HepG2 (cell line): ENCODE data around the gene PNPLA3. TPM values are rescaled to one million over a fixed set of nuclear protein-coding genes. Genes with fewer than 3 reads are reported as not detected.
A peak's percentile ranks its signal among the peaks of the same experiment; 100 is the strongest.

ENCODE experiments used
- ARNTL ChIP-seq: sonication (generic); formaldehyde crosslinking; IDR thresholded peaks from 2 replicates; pipeline ENCODE4 v1.4.0; 2020; ENCODE audit warnings: mild to moderate bottlenecking, missing genetic modification reagents
- ELF4 ChIP-seq: sonication (generic); formaldehyde crosslinking; IDR thresholded peaks from 2 replicates; pipeline ENCODE4 v1.5.0; 2020; ENCODE audit warnings: missing genetic modification reagents, mild to moderate bottlenecking, moderate library complexity, borderline replicate concordance
- HDAC6 ChIP-seq: fragments of 200-600 bp; sonication (generic); IDR thresholded peaks from 2 replicates; pipeline ENCODE4 v1.7.0; 2017; ENCODE audit warnings: mild to moderate bottlenecking, antibody characterized with exemption, low read length, low read depth
- HIVEP1 ChIP-seq: sonication (generic); formaldehyde crosslinking; IDR thresholded peaks from 2 replicates; pipeline ENCODE4 v1.4.0; 2020; ENCODE audit warnings: mild to moderate bottlenecking, missing genetic modification reagents
- HNF4G ChIP-seq, 2 experiments: sonication (generic) in 1 of 2; formaldehyde crosslinking in 1 of 2; IDR thresholded peaks; 2 replicates each; pipeline versions ENCODE4 v1.4.0 to v1.6.1; 2011 to 2020; ENCODE audit warnings: borderline replicate concordance in 2 of 2, low read depth in 2 of 2, mild to moderate bottlenecking in 2 of 2, low read length in 1 of 2, missing genetic modification reagents in 1 of 2, moderate library complexity in 1 of 2
- IRF2 ChIP-seq: IDR thresholded peaks from 2 replicates; pipeline ENCODE4 v1.6.1; 2018; ENCODE audit warnings: missing genetic modification reagents, missing compliant biosample characterization
- KDM5B ChIP-seq: sonication (generic); formaldehyde crosslinking; IDR thresholded peaks from 2 replicates; pipeline ENCODE4 v1.4.0; 2020; ENCODE audit warnings: missing genetic modification reagents, mild to moderate bottlenecking, borderline replicate concordance
- SYNCRIP ChIP-seq: fragments of 200-400 bp; formaldehyde crosslinking; IDR thresholded peaks from 2 replicates; pipeline ENCODE4 v1.6.1; 2018; ENCODE audit warnings: mild to moderate bottlenecking, low read depth, low read length; ENCODE audit not compliant: insufficient read depth
- ZBTB38 ChIP-seq: sonication (generic); formaldehyde crosslinking; IDR thresholded peaks from 2 replicates; pipeline ENCODE4 v1.5.1; 2020; ENCODE audit warnings: mild to moderate bottlenecking, missing genetic modification reagents
- ZNF142 ChIP-seq: sonication (generic); formaldehyde crosslinking; IDR thresholded peaks from 2 replicates; pipeline ENCODE4 v1.4.0; 2020; ENCODE audit warnings: missing genetic modification reagents
- ZNF761 ChIP-seq: sonication (generic); formaldehyde crosslinking; conservative IDR thresholded peaks from 2 replicates; pipeline ENCODE4 v1.4.0; 2020; ENCODE audit warnings: mild to moderate bottlenecking, missing genetic modification reagents
- ZNF781 ChIP-seq: sonication (generic); formaldehyde crosslinking; IDR thresholded peaks from 2 replicates; pipeline ENCODE4 v1.5.1; 2020; ENCODE audit warnings: borderline replicate concordance, mild to moderate bottlenecking, missing genetic modification reagents; ENCODE audit errors: not compliant biosample characterization
- ZNF879 ChIP-seq: sonication (generic); formaldehyde crosslinking; IDR thresholded peaks from 2 replicates; pipeline ENCODE4 v1.8.1; 2023; ENCODE audit warnings: missing genetic modification reagents
- polyA plus RNA-seq, 8 experiments: library from polyadenylated mRNA; depleted of rRNA in 3 of 8; stranded (reverse) in 7 of 8; unstranded in 1 of 8; fragments of >200 nt; fragmentation: Illumina TruSeq in 4 of 8; extraction: Trizol in 4 of 8; gene quantifications; 2 replicates each; pipeline versions ENCODE4 v1.2.1 to v1.2.3, GENCODE V29; 2011 to 2016; ENCODE audit warnings: low read depth in 4 of 8, missing spikeins in 1 of 8, mixed read lengths in 1 of 8; ENCODE audit not compliant: insufficient read depth in 1 of 8
- total RNA-seq, 5 experiments: library from RNA; depleted of rRNA; stranded (reverse); fragments of >200 nt; fragmentation: Illumina TruSeq; extraction: Trizol; gene quantifications; 2 replicates each; pipeline ENCODE4 v1.2.3, GENCODE V29; 2016; ENCODE audit warnings: low read depth in 1 of 5
- TF ChIP-seq, protein P1 (sequence below): sonication (generic); formaldehyde crosslinking; IDR thresholded peaks from 2 replicates; pipeline ENCODE4 v1.9.0; 2021; ENCODE audit warnings: missing genetic modification reagents, mild to moderate bottlenecking, borderline replicate concordance
- TF ChIP-seq, protein P2 (sequence below): sonication (generic); formaldehyde crosslinking; IDR thresholded peaks from 2 replicates; pipeline ENCODE4 v1.8.1; 2023; ENCODE audit warnings: mild to moderate bottlenecking, missing genetic modification reagents, borderline replicate concordance
- TF ChIP-seq, protein P3 (sequence below): fragments of 450-650 bp; IDR thresholded peaks from 2 replicates; pipeline ENCODE4 v1.6.1; 2017
- TF ChIP-seq, protein P4 (sequence below): sonication (generic); formaldehyde crosslinking; IDR thresholded peaks from 2 replicates; pipeline ENCODE4 v1.4.0; 2020; ENCODE audit warnings: mild to moderate bottlenecking, missing genetic modification reagents

Gene PNPLA3
- total and polyA plus RNA-seq, 2 of the 13 experiments (the other 11 are each of a cell fraction or from before 2014, with no cell fraction given): 16.9 to 19.8 TPM

- TF ChIP-seq, protein P1, sequence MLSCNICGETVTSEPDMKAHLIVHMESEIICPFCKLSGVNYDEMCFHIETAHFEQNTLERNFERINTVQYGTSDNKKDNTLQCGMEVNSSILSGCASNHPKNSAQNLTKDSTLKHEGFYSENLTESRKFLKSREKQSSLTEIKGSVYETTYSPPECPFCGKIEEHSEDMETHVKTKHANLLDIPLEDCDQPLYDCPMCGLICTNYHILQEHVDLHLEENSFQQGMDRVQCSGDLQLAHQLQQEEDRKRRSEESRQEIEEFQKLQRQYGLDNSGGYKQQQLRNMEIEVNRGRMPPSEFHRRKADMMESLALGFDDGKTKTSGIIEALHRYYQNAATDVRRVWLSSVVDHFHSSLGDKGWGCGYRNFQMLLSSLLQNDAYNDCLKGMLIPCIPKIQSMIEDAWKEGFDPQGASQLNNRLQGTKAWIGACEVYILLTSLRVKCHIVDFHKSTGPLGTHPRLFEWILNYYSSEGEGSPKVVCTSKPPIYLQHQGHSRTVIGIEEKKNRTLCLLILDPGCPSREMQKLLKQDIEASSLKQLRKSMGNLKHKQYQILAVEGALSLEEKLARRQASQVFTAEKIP (CRISPR knock-in tag): no peak
- TF ChIP-seq ARNTL (CRISPR knock-in tag) (peak; percentile 58; the same call in 1 of the 2 replicates), ZNF142 (CRISPR knock-in tag) (peak; percentile 69; the same call in 1 of the 2 replicates), IRF2 (CRISPR knock-in tag) (no peak), HNF4G (IDR thresholded peaks at IDR 0.05; ENCODE audit: borderline replicate concordance, low read depth, low read length) (no peak), HNF4G (CRISPR knock-in tag; IDR thresholded peaks at IDR 0.05; ENCODE audit: borderline replicate concordance, low read depth) (no peak), ZNF761 (CRISPR knock-in tag) (peak; percentile 31; the same call in 1 of the 2 replicates), ZBTB38 (CRISPR knock-in tag) (peak; percentile 74; the same call in 1 of the 2 replicates), ELF4 (CRISPR knock-in tag) (no peak), HIVEP1 (CRISPR knock-in tag) (peak; percentile 72), HDAC6 (no peak), ZNF781 (CRISPR knock-in tag) (no peak), SYNCRIP (no peak), KDM5B (CRISPR knock-in tag) (peak; percentile 88; the same call in 1 of the 2 replicates), ZNF879 (CRISPR knock-in tag) (no peak)
- TF ChIP-seq, protein P2, sequence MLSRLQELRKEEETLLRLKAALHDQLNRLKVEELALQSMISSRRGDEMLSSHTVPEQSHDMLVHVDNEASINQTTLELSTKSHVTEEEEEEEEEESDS (CRISPR knock-in tag): peak; percentile 82; the same call in 1 of the 2 replicates
- TF ChIP-seq, protein P3, sequence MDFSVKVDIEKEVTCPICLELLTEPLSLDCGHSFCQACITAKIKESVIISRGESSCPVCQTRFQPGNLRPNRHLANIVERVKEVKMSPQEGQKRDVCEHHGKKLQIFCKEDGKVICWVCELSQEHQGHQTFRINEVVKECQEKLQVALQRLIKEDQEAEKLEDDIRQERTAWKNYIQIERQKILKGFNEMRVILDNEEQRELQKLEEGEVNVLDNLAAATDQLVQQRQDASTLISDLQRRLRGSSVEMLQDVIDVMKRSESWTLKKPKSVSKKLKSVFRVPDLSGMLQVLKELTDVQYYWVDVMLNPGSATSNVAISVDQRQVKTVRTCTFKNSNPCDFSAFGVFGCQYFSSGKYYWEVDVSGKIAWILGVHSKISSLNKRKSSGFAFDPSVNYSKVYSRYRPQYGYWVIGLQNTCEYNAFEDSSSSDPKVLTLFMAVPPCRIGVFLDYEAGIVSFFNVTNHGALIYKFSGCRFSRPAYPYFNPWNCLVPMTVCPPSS: no peak
- TF ChIP-seq, protein P4, sequence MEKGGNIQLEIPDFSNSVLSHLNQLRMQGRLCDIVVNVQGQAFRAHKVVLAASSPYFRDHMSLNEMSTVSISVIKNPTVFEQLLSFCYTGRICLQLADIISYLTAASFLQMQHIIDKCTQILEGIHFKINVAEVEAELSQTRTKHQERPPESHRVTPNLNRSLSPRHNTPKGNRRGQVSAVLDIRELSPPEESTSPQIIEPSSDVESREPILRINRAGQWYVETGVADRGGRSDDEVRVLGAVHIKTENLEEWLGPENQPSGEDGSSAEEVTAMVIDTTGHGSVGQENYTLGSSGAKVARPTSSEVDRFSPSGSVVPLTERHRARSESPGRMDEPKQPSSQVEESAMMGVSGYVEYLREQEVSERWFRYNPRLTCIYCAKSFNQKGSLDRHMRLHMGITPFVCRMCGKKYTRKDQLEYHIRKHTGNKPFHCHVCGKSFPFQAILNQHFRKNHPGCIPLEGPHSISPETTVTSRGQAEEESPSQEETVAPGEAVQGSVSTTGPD (CRISPR knock-in tag): no peak
Measured at GRCh38 chr22:43923631-43924464, at the start of gene PNPLA3 (continued).
